GM18909 (cell line): Measurements from ENCODE around the gene ETS2.

Source experiments
- ATAC-seq: cut with Tn5 transposase; IDR thresholded peaks from one replicate; pipeline ENCODE4 v1.9.1; 2021; ENCODE audit warnings: mild to moderate bottlenecking; ENCODE audit not compliant: unreplicated experiment, poor library complexity

The ETS2 gene

GRCh38 chr21:38852278-38852677, 46.5 kb downstream of the ETS2 start:
- ATAC-seq: no peak

GRCh38 chr21:38852708-38853107, 47.0 kb downstream of the ETS2 start:
- no peak for ATAC-seq

GRCh38 chr21:38853421-38853919, 47.7 kb downstream of the ETS2 start:
- ATAC-seq: peak; percentile 83

GRCh38 chr21:38857152-38857825, 51.6 kb downstream of the ETS2 start:
- ATAC-seq: no peak

GRCh38 chr21:38858026-38858811, 52.5 kb downstream of the ETS2 start:
- ATAC-seq: no peak

GRCh38 chr21:38858812-38859205, 53.1 kb downstream of the ETS2 start:
- ATAC-seq: no peak

- ATAC-seq: no peak
These were observed 54.1 kb downstream of the ETS2 start for GRCh38 chr21:38859852-38860251.

GRCh38 chr21:38861056-38861455, 55.3 kb downstream of the ETS2 start:
- ATAC-seq: no peak

GRCh38 chr21:38861989-38862683, 56.4 kb downstream of the ETS2 start:
- peak; percentile 93 for ATAC-seq

GRCh38 chr21:38863291-38863690, 57.6 kb downstream of the ETS2 start:
- no peak for ATAC-seq

GRCh38 chr21:38863843-38864363, 58.2 kb downstream of the ETS2 start:
- no peak for ATAC-seq

- no peak for ATAC-seq
These were observed 59.2 kb downstream of the ETS2 start for GRCh38 chr21:38864964-38865363.

- ATAC-seq: no peak
These were observed 63.5 kb downstream of the ETS2 start for GRCh38 chr21:38869196-38869595.

- ATAC-seq: no peak
These were observed 64.2 kb downstream of the ETS2 start for GRCh38 chr21:38869946-38870345.
